DMS53 (cell line): ENCODE measurements around the gene NTM.

Source experiments
- DNase-seq: peaks from one replicate; lab custom pipeline; 2025; lab: John Stamatoyannopoulos, UW

The NTM gene

DNA sequence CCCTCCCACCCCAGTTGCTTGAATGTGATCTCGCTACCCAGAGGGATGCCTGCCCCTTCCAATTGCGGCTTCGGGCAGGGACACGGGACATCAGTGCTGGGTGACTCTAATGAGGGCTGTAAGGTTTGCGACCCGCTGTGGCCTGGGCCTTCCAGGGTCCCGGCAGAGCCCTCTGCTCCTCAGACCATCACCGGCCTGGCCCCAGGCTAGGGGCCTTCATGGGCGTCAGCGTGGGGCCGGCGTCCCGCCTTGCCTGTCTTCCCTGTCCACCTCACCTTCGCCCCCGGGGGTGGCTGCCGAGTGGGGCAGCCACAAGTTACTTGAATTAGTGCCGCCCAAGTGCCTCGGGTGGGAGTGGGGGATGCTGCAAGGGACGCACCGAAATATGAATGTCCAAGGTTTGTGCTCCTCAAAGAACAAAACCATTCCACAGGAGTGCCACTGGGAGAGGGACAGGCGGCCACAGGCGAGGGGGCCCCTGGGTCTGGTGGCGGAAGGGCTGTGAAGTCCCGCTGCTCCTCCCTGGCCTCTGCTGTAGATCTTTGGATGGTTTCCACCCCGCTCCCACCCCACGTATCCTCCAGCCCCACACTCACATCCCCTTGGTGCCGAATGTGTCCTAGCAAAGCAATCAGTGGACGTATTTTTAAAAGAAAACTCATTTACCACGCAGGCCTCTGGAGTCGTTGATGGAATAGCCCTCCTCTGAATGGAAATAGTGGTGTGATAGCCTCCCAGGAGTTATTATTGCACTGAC lies 317.1 kb downstream of the NTM start:
- DNase-seq = no peak

DNA sequence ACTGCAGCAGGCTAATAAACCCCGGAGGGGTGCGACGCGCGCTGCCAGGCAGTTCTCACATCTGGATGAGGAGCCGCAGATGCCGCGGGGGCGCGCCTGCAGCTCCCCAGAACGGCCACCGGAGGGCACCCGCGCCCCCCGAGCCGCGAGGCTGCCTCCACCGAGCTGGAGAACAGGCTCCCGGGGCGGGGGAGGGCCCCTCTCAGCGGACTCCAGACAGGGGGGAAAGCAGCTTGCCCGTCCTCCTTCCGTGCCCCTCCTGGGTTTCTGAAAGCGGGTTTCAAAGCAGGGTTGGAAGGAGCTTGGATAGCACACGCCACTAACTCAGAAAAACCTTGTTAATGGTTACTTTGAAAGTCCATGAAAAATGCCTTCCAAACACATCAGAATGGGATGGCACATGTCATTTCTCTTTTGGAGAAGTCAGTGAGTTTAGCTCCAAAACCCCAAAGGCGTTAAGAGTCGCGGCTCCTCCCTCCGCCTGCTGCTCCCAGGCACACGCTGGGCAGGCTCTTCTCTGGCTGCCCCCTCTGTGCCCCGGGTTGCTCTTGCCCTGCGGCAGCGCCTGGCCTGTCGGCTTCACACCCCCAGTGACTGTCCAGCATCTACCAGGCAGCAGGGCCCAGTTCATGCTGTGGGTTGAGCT lies 317.8 kb downstream of the NTM start:
- peak; percentile 61 for DNase-seq

DNA sequence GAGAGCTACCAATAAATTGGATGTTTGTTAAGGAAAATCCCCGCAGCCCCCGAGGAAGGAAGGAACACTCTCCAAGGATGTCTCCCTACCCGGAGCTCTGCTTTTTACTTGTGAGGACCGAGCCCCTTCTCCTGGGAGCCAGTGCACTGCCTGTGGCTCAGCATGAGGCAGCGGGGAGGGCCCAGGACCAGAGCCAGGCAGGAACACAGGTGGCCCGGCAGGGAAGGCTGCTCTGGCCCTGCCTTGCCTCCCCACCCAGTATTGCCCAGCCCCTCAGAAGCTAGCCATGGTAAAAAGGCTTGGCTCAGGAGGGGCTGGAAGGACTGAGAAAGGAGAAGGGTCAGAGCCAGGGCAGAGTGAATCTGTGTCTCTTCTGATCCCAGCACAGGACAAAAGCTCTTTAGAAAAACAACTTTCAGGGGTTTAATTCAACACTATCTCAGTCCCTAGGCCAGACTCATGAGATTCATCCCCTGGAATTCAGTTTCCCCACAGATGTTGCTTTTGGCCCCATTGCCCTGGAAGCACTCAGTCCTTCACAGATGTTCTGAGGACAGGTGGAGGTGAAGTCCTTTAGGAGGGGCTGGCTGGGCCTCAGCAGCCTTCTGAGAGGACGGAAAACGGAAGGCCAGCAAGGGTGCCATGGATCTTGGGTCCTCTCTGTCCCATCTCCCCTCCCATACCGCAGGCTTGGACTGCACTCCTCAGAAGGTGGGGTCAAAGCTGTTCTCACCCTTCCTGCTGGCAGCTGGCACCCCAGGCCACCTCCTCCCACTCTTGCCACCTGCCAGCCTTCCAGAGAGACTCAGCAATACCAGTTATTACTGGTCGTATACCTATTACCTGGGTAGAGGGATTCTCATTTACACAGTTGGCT lies 318.9 kb downstream of the NTM start:
- no peak for DNase-seq

DNA sequence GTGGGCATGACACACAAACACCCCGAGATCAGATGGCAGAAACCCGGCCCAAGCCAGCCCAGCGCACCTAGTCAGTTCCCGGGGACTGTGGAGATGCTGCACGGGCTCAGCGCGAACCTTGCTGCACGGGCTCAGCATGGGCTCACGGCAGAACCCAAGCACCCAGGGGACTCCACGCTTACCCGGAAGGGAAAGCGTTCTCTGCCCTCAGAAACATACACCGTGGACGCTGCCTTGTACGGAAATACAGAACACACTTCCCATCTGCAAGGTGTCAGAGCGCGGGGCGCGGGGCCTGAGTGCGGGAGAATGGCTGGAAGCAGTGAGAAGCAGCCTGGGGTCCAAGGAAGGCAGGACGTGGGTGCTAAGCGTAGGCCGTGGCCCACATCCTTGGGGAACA lies 319.9 kb downstream of the NTM start:
- DNase-seq = no peak

DNA sequence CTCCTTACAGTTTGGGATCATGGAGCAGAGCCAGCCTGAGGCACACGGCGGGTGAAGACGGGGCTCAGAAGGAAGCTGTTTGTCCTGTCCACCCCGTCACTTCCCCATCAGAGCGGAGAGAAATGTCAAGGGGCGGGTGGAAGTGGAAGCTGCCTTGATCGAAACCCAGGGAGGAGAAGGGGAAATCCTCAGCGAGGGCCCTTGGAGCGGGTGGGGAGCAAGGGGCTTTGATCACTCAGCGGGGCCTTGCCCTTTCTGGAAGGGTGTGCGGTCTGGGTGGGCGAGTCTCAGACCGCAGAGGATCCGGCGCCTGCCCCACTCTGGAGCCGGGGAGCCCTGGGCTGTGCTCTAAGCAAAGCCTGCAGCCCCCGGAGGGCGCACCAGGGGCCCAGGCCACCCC lies 320.4 kb downstream of the NTM start:
- DNase-seq = no peak

DNA sequence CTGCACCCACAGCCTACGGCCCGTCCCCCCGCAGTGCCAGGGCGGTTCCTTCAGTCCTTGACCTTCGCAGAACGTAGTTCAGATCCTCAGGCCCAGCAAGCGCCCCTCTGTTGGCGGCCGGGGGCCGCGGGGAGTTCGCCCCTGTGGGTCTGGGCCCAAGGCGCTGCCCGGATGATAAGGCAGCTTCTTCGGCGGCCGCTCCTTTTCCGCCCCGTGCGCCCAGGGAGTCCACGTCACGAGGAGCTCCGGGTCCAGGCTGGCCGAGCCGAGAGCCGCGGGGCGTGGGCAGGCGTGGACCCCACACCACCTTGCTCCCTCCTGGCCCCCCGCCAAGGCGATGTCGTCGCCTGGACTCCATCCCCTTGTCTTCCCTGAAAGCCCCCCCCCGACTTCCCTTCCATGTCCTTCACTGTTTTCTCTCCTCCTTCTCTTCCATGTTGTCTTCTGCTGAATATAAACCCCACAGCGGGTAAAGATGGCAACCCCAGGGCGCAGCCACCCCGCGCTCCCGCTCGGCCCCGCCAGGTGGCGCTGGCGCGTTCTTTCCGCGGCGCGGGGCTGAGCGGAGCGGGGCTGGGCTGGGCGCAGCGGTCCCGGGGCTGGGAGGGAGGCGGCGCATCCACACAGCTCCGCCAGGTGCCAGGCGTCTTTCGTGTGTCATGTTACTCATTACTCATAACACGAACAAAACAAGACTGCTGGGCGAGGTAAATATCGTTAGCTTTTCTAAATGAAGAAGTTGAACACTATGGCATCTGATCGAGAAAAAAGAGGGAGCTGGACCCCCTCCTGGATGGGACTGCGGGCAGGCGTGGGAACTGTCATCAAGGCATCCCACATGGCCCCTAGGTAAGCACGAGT lies 321.0 kb downstream of the NTM start:
- peak; percentile 86 for DNase-seq

DNA sequence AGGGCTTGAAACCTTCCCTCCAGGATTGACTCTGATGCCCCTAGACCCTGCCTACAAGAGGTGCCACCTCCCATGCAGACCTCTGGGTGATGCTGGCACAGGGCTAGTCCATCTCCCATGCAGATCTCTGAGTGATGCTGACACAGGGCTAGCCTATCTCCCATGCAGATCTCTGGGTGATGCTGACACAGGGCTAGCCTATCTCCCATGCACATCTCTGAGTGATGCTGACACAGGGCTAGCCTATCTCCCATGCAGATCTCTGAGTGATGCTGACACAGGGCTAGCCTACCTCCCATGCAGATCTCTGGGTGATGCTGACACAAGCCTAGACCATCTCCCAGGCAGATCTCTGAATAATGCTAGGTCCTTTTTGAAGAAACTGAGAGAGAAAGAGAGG lies 321.7 kb downstream of the NTM start:
- no peak for DNase-seq

DNA sequence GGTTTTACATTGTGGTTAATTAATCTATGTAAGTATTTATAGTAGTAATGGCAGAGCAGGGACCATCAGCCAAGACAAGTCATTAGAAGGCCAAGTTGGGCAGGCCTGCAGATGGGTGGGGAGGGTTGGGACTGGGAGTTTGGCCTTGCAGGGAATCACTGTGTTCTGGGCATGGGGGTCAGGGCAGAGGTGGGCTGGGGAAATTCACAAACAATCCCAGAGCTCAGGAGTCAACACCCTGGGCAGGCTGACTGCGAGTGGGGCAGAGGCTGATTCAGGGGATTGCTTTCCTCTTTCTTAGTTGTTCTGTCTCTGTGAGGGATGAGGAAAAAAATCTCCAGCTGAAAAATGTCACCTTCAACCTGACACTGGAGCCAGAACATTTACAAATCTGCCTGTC lies 322.5 kb downstream of the NTM start:
- no peak for DNase-seq

DNA sequence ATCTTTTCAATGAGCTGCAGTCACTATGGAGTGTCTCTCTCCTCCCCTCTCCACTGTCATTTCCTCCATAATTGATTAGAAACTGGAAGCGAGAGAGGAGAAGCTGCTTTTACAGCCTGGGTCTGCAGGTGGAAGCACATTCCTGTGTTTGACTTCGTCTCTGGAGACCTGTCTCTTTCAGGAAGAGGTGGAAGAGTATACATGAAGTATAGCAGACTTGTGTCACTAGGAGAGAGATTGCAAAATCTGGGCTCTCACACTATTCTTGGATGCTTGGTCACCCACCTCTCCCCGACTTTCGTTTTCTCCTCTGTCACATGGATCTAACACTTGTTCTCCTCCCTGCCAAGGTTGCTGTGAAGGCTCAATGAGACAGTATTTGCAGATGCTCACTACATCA lies 323.3 kb downstream of the NTM start:
- DNase-seq = no peak

DNA sequence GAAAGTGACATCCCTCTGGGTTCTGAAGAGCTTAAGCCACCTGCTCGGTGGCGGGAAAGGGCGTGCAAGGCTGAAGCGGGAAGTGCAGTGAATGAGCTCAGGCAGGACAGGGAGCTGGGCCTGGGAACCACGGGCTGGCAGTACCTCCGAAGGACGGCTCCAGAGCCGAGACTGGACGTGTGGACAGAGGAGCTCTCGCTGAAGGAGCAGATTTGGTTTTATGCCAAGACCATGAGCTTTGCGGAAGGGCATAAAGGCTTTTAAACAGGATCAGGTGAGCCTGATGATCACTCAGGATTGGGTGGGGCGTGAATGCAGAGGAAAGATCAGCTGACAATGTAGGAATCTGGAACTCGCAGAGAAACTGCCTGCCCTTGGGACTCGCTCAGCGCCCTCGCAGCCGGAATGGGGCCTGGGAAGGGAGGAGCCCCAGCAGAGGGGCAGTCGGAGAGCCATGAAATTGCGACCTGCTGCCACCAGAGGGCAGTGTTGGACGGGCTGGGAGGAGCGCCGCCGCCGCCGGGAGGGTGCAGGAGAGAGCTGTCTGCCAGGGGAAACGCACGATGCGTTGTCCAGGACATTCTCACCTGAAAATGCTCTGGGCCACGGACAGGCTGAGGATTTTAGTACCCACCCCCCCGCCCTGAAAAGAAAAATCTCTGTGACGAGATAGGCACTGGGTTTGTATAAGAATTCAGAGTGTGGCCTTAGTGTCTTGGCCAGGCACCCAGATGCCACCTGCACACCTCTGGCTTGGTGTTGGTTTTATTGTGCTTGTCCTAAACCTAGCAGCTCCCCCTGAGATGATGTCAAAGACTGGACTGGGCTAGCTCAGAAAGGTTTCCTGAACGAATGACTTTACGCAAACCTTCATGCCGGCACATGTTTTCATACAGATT lies 324.4 kb downstream of the NTM start:
- peak; percentile 84 for DNase-seq

DNA sequence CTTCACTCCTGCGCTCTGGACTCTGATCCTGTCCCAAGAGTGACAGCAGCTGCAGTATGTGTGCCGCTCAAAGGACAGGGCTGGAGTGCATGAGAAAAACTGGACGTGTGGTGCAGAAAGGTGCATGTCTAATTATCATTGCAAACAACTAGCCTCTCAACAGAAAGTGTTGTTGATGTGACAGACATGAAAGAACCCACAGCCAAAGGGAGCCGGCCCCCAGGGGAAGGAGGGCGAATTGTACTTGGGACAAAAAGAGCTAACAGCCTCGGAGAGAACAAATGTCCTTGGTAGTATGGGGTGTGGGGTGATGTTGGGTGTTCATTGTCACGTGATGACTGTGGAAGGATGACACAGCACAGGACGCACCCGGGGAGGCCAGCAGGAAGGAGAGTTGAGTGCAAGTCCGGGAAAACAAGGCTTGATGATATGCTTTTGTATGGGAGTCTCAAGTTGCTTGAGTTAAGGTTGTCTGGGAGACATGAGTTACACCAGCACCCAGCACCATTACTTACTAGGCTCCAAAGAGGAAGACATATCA lies 325.5 kb downstream of the NTM start:
- DNase-seq = no peak

DNA sequence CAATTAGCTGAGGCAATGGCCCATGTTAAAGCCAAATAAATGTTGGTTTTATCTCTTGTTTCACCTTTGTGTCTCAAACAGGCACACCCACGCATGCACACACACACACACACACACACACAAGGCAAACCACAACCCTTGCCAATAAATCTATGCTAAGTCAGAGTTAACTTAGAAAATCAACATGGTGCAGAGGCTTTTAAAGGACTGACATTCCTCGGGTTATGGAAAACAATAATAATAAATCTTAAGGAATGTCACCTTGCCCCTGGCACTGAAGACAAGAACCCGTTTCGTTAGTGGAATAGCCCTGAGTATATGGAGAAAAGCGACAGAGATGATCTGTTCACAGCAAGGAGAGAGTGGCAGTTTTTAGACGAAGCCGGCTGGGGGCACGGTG lies 326.3 kb downstream of the NTM start:
- DNase-seq = no peak

DNA sequence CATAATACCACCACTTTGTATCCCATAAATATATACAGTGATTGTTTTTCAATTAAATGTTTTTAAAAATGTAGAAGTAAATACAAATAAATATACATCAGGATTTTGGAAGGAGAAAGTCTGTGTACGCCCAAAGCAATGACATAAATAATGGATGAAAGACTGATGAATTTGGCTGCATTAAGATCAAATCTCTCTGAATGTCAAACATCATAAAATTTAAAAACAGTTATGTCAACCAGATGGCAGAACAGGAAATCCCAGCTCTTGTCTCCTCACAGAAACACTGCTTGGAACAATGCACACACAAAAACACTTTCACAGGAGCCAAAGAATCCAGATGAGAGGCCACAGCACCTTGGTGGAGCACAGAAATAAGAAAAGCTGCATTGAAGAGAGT lies 332.9 kb downstream of the NTM start:
- no peak for DNase-seq

DNA sequence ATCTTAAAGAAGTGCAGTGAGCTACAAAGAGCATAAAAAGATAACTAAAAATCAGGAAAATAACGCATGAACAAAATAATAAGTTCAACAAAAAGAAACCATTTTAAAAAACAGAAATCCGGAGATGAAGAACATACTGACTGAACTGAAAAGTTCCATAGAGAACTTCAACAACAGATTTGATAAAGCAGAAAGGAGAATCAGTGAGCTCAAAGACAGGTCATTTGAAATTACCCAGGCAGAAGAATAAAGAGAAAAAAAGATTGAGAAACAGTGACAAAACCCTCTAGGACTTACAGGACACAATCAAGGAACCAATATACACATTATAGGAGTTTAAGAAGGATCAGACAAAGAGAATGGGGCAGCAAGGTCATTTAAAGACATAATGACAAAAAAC lies 334.3 kb downstream of the NTM start:
- no peak for DNase-seq

DNA sequence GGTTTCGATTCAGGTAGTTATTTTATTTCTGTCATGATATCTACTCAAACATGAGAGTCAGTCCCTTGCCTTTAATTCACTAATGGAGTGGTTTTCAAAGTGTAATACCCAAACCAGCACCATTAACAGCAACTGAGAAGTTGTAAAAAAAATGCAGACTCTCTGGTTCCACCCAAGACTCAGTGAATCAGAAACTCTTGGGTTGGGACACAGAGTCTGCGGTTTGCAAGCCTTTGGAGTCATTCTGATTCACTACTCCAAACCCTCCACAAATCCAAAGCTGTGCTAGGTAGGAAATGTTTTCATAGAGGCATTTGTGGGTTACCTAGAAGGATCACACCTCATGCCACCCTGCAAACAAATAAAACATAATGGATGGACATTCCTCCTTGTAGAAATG lies 340.1 kb downstream of the NTM start:
- DNase-seq = no peak

DNA sequence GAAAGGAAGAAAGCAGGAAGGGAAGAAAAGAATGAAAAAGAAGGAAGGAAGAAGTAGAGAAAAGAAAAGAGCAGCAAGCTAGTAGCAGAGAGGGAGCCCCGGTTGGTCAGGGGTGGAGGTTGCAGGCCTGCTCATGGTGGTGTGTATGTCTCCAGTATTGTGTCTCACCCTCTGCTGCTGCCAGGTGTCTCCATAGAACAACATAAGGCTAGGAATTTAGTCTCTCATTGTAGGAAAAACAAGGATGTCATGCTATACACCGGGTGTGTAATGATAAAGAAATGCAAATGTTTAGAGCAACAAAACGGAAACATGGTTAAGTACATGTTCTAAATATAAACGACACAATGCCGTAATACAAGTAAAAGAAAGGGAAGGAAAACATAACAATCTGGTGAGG lies 342.5 kb downstream of the NTM start:
- no peak for DNase-seq

DNA sequence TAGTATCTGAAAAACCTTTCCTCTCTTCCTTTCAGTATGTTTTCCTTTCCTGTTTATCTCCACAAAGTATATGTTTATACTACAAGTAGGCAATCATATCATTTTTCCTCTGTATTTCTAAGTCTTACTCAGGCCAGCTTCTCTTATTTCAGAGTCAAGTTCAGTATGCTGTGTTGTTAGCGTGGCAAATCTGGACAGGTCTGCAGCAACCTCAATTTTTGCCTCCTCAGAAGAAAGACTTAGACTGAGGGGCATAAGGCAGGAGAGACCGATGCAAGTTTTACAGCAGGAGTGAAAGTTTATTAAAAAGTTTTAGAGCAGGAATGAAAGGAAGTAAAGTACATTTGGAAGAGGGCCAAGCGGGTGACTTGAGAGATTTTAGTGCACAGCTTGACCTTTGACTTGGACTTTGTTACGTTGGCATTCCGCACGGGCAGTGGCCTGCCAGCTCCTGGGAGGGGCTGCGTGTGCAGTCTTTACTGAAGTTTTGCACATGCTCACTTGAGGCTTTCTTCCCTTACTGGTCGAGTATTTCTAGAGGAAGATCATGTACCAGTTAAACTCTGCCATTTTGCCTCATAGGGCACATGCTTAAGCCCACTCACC lies 343.2 kb downstream of the NTM start:
- DNase-seq = no peak

DNA sequence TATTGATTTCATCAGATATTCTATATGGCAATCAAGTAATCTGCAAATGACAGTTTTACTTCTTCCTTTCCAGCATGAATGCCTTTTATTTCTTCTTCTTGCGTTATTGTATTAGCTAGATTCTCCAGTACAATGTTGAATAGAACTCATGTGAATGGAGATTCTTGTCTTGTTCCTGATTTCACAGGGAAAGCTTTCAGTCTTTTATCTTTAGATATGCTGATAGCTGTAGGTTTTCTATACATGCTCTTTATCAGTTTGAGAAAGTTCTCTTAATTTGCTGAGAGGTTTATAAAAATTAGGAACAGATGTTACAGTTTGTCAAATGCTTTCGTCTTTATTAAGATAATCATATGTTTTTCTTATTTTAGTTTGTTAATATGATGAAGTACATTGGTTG lies 347.2 kb downstream of the NTM start:
- no peak for DNase-seq

DNA sequence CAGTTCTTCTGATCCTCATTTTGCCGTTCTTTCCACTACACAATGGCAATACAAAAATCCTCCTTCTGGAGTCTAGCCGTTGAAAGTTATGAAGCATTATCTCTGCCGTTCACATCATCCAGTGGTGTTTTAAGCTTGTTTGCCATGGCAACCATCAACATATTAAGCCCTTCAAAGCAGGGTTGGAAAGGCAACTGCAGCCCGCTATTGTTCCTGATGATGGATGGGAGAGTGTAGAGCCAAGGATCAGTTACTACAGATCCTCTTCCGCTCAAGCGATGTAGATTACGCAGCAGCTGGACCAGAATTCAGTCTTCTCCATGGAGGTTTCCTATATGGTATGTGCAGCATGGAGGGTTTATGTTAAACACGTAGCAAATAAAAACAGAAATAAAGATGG lies 352.7 kb downstream of the NTM start:
- DNase-seq = peak; percentile 7

DNA sequence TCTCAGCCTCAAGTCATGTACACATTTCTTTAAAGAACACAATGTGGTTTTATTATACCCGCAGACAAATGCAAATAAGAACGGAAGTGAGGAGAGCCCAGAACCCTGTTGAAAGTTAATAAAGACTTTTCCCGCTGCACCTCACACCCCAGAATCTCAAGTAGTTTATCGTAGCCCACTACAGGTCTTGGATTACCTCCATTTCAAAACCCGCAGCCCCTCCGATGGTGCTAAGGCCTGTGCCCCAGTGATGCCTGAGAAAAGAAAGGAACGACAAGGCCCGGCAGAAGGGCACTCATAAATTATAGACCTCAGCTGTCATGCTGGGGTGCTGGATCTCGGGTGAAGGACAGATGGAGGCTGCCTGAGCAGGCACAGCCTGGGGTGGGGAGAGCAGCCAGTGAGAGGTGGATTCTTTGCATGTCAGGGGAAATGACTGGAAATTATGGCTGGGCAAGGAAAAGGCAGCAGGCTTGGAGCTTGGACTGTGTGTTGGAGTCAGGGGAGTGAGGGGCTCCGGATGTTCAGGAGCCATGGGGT lies 354.1 kb downstream of the NTM start:
- DNase-seq = no peak
